NK-92 (cell line): ENCODE data around the gene CACFD1.
"Not testable (repeated sequence)": the region's sequence is repeated elsewhere in the genome, so short reads cannot be mapped to it uniquely, and the experiment has no call there.

Experiments
- DNase-seq: peaks from one replicate; lab custom pipeline; 2025; ENCODE audit not compliant: unreplicated experiment; lab: John Stamatoyannopoulos, UW

Gene CACFD1

DNA sequence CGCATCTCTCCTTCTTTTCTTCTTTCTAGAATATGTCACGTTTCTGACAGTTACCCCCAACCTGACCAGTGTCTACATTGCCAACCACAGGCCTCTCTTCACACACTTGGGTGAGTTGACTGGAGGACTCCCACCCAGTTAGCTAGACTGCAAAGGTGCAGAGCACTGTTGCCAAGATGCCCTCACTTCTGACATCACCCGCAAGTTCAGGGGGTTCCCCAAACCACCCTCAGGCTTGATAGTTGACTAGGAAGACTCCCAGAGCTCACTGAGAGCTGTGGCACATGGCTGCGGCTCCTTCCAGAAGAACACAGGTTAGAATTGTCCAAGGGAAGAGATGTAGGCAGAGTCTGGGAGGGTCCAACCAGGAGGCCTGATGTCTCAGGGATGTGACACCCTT, 20.4 kb upstream of the CACFD1 start:
- DNase-seq: no peak

DNA sequence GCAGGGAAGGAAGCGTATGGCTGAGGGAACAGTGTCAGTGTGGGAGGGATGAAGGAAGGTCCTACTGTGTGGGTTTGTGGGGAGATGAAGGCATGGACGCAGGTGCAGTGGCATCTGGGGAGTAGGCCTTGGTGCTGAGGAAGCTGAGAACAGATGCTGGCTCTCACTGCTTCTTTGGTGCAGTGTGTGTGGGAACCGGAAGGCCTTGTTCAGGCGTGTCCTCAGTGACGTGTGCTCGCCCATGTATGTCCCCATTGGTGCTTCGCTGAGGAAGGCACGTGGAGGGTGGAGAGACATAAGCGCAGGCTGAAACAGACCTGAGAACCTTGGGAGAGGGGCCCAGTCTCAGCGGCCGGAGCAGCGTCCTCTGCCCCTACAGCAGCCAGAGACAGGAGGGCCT, 18.9 kb upstream of the CACFD1 start:
- no peak for DNase-seq

DNA sequence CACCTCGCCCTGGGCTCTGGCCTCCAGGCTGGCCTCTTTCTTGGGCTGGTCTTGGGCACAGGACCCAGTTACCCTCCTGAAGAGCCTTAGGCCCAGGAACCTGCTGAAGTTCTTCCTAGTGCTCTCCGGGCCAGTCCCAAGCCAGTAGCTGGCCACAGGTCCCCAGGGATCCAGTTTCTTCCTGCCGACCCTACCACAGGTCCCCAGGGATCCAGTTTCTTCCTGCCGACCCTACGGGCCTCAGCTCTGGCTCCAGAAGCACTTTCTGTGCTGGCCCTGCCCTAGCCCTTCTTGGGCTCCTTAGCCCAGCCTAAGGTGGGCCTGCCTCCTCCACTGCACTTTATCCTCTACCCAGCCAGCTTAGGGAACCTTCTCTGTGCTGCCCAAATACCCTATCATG, 18.2 kb upstream of the CACFD1 start:
- DNase-seq: no peak

DNA sequence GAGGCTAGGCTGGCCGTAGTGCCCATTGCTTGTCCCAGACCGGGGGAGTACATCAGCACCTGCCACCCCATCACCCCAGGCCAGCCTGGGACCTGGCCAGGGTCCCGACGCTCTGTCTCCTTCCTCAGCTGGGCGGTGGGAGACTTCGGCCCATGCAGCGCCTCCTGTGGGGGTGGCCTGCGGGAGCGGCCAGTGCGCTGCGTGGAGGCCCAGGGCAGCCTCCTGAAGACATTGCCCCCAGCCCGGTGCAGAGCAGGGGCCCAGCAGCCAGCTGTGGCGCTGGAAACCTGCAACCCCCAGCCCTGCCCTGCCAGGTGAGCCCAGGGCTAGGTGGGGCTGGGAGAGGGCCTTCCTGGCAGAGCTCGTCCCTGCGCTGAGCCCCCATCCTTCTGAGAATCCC, 16.5 kb upstream of the CACFD1 start:
- no peak for DNase-seq

DNA sequence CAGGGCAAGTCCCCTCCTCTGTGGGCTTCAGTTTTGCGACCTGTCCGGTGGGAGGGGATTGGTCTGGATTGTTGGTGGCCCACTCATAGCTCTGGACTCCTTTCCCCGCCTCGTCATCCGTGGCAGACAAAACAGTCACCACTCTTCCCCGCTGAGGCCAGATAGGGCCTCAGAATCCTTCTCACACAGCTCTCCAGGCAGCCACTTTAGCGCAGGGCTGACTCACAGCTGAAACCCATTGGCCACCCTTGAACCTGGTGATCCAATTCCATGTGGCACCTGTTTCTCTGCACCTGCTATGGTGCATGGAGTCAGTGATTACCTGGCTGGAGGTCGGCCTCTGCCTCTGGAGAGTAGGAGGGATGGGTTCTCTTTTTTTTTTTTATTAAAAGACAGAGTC, 15.8 kb upstream of the CACFD1 start:
- DNase-seq: no peak

DNA sequence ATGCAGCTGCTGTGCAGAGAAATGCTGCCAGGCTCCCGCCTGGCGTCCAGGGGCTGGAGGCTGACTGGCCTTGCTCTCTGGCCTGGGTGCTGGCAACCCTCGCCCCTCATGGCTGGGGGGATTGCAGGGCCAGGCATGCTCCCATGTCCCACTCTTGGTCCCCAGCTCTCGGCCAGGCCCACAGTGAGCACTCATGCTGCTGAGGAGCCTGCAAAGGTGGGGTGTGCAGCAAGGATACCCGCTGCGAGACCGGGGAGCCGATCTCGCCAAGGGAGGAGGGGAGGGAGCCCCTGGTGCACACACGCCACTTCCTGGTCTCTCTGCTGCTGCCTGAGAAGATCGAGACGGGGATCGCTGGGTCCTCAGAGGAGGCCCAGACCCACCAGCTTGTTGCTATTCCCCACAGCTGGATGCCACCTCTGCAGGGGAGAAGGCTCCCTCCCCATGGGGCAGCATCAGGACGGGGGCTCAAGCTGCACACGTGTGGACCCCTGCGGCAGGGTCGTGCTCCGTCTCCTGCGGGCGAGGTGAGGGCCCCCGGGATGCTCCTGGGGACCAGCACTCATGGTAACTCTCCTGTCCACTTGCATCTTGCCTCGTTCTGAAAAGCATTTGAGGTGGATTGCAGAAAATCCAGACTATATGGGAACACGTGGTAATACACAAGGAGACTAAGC, 14.3 kb upstream of the CACFD1 start:
- DNase-seq: no peak

DNA sequence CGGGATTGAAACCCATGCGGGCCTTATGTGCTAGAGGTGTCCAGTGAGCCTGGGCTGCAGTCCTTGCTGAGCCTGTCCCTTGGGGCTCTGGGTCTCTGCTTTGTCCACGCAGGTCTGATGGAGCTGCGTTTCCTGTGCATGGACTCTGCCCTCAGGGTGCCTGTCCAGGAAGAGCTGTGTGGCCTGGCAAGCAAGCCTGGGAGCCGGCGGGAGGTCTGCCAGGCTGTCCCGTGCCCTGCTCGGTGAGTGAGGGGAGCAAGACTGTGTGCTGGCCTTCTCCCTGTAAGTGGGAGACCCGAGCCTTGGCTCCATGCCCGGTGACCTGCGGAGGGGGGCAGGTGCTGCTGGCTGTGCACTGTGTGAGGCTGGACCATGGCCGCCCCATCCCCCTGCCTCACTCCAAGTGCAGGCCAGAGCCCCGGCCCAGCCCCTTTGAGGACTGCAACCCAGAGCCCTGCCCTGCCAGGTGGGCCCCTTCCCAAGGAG, 11.2 kb upstream of the CACFD1 start:
- no peak for DNase-seq

DNA sequence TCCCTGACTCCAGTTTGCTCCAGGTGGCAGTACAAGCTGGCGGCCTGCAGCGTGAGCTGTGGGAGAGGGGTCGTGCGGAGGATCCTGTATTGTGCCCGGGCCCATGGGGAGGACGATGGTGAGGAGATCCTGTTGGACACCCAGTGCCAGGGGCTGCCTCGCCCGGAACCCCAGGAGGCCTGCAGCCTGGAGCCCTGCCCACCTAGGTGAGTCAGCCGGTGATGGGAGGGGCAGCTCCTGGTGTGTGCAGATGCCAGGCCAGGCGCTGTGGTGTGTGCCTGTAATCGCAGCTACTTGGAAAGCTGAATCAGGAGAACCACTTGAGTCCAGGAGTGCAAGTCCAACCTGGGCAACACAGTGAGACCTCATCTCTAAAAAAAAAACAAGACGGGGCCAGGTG, 10.0 kb upstream of the CACFD1 start:
- no peak for DNase-seq

DNA sequence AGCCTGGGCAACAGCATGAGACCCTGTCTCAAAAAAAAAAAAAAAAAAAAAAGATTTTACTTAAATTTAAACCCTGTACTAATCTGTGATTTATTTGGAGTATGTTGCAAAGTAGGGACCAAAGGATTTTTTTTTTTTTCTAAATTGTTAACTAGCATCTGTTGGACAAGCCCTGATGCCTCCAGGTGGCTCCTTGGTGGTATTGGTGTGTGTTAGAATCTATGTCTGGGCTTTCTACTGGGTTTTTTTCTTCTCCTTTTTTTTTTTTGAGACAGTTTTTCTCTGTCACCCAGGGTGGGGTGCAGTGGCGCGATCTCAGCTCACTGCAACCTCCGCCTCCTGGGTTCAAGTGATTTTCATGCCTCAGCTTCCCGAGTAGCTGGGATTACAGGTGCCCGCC, 7.9 kb upstream of the CACFD1 start:
- not testable (repeated sequence) for DNase-seq

DNA sequence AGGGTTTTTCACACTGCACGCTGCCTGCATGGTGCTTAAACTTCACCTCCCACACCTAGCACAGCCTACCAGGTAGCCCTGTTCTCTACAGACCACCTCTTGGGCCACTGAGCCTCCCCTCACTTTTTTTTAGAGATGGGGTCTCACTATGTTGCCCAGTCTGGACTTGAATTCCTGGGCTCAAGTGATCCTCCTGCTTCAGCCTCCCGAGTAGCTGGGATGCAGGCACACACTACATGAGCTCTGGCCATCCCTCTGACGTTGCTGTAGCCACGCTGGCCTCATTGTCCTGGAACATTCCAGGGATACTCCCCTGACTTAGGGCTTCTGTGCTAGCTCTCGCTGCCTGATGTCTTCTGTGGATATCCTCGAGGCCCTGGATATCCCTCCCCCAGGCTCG, 7.2 kb upstream of the CACFD1 start:
- no peak for DNase-seq

DNA sequence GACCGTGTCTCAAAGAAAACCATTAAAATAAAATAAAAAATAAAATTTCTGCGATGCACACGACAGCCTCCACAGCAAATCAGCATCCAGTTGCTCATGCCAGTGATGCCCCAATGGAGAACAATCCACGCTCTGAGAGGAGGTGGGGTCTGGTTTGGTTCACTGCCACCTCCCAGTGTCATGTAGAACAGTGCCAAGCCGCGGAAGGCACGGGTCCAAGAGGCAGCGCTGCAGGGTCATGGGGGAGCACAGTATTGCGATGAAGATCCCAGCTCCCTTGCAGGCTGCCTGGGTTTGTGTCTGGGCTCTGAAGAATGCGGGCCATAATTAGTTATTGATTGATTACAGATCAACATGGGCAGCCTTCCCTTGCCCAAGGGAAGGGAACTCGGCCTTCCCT, 6.1 kb upstream of the CACFD1 start:
- no peak for DNase-seq

DNA sequence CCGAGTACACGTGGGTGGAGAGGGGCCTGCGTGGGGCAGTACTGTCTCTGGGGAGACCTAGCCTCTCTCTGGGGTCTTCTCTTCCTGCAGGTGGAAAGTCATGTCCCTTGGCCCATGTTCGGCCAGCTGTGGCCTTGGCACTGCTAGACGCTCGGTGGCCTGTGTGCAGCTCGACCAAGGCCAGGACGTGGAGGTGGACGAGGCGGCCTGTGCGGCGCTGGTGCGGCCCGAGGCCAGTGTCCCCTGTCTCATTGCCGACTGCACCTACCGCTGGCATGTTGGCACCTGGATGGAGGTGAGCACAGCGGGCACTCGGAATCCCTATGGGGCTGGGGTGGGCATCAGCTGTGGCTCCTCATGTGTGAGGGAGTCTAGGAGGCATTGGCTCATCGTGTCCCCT, 5.5 kb upstream of the CACFD1 start:
- no peak for DNase-seq

DNA sequence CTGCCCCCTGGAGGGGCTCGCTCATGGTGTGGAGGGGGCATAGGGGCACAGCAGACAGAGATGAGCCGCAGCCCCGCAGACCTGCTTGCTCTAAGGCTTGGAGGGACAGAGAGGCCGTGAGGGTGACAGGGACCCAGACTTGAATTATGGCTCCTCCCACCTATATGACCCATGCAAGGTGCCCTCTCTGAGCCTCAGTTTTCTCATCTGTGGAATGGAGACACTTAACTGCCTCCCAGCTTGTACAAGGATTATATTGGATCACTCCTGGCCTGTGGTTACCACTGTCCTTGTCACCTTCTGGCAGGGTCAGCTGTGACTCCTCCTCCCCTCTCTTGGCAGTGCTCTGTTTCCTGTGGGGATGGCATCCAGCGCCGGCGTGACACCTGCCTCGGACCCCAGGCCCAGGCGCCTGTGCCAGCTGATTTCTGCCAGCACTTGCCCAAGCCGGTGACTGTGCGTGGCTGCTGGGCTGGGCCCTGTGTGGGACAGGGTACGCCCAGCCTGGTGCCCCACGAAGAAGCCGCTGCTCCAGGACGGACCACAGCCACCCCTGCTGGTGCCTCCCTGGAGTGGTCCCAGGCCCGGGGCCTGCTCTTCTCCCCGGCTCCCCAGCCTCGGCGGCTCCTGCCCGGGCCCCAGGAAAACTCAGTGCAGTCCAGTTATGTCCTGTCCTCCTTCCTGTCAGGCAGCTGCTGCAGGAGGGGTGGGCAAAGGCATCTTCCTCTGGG, 4.7 kb upstream of the CACFD1 start:
- DNase-seq: no peak

DNA sequence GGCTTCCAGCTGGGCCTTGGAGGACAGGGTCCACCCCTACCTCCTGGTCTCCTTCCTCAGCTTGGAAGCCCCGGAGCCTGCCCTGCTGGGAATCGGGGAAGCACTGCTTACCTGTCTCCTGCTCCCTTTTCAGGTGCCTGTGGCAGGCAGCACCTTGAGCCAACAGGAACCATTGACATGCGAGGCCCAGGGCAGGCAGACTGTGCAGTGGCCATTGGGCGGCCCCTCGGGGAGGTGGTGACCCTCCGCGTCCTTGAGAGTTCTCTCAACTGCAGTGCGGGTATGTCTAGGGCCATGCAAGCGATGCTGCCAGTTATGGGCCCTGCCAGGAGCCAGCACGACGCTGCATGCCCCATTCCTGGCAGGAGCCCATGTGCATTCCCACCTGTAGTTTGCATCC, 3.8 kb upstream of the CACFD1 start:
- no peak for DNase-seq

DNA sequence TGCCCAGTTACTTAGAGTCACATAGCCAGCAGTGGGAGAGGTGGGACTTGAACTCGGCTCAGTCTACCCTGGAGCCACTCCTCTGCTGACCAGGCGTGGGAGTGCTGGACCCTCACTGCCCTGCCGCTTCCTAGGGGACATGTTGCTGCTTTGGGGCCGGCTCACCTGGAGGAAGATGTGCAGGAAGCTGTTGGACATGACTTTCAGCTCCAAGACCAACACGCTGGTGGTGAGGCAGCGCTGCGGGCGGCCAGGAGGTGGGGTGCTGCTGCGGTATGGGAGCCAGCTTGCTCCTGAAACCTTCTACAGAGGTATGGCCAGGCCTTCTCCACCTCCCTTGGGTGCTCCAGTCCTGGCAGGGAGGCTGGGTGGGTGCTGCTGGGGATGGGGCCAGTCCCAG, 3.4 kb upstream of the CACFD1 start:
- no peak for DNase-seq

DNA sequence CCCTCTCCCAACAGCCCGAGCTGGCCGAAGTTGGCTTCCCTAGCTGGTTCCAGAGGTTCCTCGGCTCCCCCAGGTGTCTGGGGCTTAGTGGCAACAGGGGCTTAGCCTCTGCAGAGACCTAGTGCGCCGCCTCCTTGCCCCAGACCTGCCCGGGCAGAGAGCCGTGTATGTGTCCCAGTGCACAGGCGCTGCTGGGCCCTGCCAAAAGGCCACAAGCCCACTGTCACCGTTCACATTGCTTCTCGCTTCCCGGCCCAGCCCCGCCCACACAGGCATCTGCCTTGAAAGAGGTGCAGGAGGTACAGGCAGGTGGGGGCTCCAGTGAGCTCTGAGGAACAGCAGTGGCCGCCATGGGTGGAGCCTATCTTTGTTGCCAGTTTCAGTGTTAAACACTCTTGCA, 2.5 kb upstream of the CACFD1 start:
- no peak for DNase-seq

DNA sequence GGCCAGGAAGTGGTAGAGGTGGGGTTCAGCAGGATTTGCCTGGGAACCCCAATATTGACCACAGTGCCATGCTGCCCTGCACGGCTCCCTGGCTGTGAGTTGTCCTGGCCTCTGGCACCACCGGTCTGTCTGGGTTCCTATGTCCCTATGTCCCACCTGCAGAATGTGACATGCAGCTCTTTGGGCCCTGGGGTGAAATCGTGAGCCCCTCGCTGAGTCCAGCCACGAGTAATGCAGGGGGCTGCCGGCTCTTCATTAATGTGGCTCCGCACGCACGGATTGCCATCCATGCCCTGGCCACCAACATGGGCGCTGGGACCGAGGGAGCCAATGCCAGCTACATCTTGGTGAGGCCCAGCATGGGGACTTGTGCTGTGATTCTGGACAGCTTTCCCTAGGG, 2.0 kb upstream of the CACFD1 start:
- DNase-seq: no peak

DNA sequence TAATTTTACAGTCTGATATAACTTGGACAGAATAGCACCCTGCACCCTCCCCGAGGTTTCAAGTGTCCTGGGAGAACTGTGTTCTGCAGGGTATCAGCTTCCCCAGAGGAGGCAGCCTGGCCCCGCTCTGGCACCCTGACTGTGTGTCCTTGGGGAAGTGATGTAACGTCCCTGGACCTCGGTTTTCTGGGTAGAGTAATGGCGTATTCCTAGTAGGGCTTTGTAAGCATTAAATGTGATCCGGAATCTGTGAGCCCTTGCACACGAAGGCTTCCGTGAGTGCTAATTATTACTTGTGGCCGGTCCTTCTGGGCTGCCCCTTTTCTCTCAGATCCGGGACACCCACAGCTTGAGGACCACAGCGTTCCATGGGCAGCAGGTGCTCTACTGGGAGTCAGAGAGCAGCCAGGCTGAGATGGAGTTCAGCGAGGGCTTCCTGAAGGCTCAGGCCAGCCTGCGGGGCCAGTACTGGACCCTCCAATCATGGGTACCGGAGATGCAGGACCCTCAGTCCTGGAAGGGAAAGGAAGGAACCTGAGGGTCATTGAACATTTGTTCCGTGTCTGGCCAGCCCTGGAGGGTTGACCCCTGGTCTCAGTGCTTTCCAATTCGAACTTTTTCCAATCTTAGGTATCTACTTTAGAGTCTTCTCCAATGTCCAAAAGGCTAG, 1.0 kb upstream of the CACFD1 start:
- DNase-seq: no peak

DNA sequence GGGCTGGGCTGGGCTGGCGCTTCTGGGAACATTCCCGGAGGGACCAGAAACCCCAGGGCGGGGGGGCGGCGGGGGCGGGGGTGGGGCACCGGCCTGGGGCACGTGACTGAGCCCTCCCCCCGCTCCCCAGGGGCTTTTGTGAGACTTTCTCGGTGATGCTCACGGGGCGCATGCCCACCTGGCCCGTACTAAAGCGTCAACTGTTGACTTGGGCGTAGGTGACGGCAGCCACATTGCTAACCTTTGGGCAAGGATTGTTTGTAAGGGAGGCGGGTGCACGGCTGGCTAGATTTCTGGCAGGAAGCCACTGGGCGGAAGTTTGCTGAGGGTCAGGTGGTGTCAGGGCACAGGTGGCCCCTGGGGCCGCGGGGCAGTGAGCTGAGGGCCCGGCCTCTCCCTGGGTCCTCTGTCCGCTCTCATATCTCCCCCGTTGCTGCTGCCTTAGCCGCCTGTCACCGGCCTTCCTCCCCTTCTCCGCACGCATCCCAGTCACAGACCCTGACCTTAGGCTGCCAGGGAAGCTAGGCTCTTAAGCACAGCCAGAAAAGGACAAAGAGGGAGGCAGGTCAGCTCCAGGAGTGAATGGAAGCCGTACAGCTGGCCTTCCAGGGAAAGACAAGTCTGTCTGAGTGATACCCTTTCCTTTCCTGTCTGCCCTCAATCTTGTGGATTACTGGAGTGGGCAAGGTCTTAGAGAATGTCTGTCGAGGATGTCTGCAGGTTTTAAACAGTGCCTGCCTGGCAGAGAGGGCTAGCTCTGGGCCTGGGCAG, 812 bp downstream of the CACFD1 start:
- DNase-seq: no peak

DNA sequence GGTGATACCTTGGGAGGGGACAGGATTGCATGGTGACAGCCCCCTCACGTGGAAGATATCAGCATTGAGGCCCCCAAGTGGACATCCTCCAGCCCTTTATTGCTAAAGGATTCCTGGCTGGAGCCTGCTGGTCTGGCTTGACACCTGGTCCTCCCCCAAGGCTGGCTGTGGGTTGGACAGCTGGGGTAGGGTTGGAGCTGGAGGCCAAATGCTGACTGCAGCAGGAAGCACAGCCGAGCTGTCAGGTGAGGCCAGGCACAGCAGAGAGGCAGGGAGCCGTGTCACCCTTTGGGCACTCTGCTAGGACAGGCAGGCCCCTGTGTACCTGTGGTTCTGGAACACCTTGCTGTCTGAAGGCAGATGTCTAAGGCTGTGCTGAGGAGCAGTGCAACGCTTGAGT, 2.2 kb downstream of the CACFD1 start:
- no peak for DNase-seq

DNA sequence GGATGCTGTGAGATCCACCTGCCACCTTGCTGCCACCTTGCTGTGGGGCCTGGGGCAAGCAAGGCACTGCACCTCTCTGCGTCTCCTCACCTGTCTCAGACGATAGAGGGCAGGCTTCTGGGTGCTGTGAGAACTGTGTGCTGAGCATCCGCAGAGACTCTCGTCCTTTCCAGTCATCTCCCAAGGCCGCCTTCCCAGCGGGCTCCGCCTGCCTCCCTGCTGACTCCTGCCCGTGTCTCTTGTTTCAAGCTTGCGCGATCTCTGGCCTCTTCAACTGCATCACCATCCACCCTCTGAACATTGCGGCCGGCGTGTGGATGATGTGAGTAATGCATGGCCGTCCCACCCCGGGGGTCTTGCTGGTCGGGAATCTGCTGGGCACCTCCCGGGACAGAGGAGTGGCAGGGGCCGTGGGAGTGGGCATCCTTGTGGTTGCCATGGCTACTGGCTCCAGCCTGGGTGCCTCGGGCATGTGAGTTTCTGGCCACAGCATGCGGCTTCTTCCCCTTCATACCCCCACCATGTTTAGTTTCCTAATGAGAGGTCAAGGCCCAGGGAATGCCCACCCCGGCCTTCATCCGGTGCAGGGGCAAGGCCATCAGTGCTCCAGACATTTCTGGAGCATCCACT, 3.6 kb downstream of the CACFD1 start:
- DNase-seq: no peak
